DLD1 (cell line): Measurements from ENCODE around the gene MAGED2.
"Not testable (repeated sequence)": the region's sequence is repeated elsewhere in the genome, so short reads cannot be mapped to it uniquely, and the experiment has no call there.

Source experiments
- in situ Hi-C: cut with HindIII; loops from 2 replicates; pipeline ENCODE4 v1.10.0; 2017; ENCODE audit warnings: low sequenced_read_pairs

The MAGED2 gene

GRCh38 chrX:54817220-54817820 lies 9.8 kb downstream of the MAGED2 start:
- in situ Hi-C loops: no loop called here

GRCh38 chrX:54818221-54818620 lies 10.7 kb downstream of the MAGED2 start:
- in situ Hi-C loops: no loop called here

GRCh38 chrX:54819201-54819600 lies 11.7 kb downstream of the MAGED2 start:
- in situ Hi-C loops: no loop called here

GRCh38 chrX:54820737-54821136 lies 13.2 kb downstream of the MAGED2 start:
- in situ Hi-C loops: no loop called here

GRCh38 chrX:54821310-54821709 lies 13.8 kb downstream of the MAGED2 start:
- in situ Hi-C loops: no loop called here

- in situ Hi-C loops: no loop called here
Measured at GRCh38 chrX:54824195-54824594, 16.6 kb downstream of the MAGED2 start.

GRCh38 chrX:54824722-54825121 lies 17.2 kb downstream of the MAGED2 start:
- in situ Hi-C loops: no loop called here

- in situ Hi-C loops: no loop called here
Measured at GRCh38 chrX:54825716-54826438, 18.3 kb downstream of the MAGED2 start.

- in situ Hi-C loops: no loop called here
Measured at GRCh38 chrX:54826598-54826997, 19.1 kb downstream of the MAGED2 start.

- in situ Hi-C loops: no loop called here
Measured at GRCh38 chrX:54838583-54838982, 31.0 kb downstream of the MAGED2 start.

GRCh38 chrX:54841184-54841874 lies 33.8 kb downstream of the MAGED2 start:
- in situ Hi-C loops: not testable (repeated sequence)

GRCh38 chrX:54842607-54843006 lies 35.1 kb downstream of the MAGED2 start:
- in situ Hi-C loops: no loop called here

GRCh38 chrX:54843050-54843449 lies 35.5 kb downstream of the MAGED2 start:
- in situ Hi-C loops: no loop called here

GRCh38 chrX:54847700-54848099 lies 40.2 kb downstream of the MAGED2 start:
- in situ Hi-C loops: not testable (repeated sequence)

GRCh38 chrX:54865208-54865607 lies 57.7 kb downstream of the MAGED2 start:
- in situ Hi-C loops: no loop called here
